Measurements from ENCODE around the gene YRDC.

The YRDC gene

GRCh38 chr1:37809942-37810341 is 1.9 kb upstream of the YRDC start:
- no peak overlapping the region for H3K4me3 ChIP-seq (ENCODE audit: low read depth, low read length)
- DNase-seq (ENCODE audit: low read depth): peak; percentile 15
- TF ChIP-seq CTCF (IDR thresholded peaks at IDR 0.05; ENCODE audit: low read depth, low read length) (no peak), MYC (IDR thresholded peaks at IDR 0.05; ENCODE audit: low read depth, low read length) (no peak), MAX (IDR thresholded peaks at IDR 0.05; ENCODE audit: low read depth, low read length) (no peak), POLR2A (IDR thresholded peaks at IDR 0.05; ENCODE audit: extremely low read depth, insufficient read length) (no peak)

- DNase-seq (ENCODE audit: low read depth): peak; percentile 80
- peak overlapping the region; percentile 66 for H3K4me3 ChIP-seq (ENCODE audit: low read depth, low read length)
- no peak for TF ChIP-seq MAX (IDR thresholded peaks at IDR 0.05; ENCODE audit: low read depth, low read length)
- TF ChIP-seq CTCF (IDR thresholded peaks at IDR 0.05; ENCODE audit: low read depth, low read length): no peak
- TF ChIP-seq MYC (IDR thresholded peaks at IDR 0.05; ENCODE audit: low read depth, low read length): no peak
- TF ChIP-seq POLR2A (IDR thresholded peaks at IDR 0.05; ENCODE audit: extremely low read depth, insufficient read length): no peak
These were observed 636 bp upstream of the YRDC start for GRCh38 chr1:37808369-37809319.

GRCh38 chr1:37807220-37807554 is 821 bp downstream of the YRDC start:
- TF ChIP-seq MAX (IDR thresholded peaks at IDR 0.05; ENCODE audit: low read depth, low read length): no peak
- TF ChIP-seq CTCF (IDR thresholded peaks at IDR 0.05; ENCODE audit: low read depth, low read length): no peak
- no peak for TF ChIP-seq POLR2A (IDR thresholded peaks at IDR 0.05; ENCODE audit: extremely low read depth, insufficient read length)
- TF ChIP-seq MYC (IDR thresholded peaks at IDR 0.05; ENCODE audit: low read depth, low read length): no peak
- DNase-seq (ENCODE audit: low read depth): no peak
- peak overlapping the region; percentile 97 for H3K4me3 ChIP-seq (ENCODE audit: low read depth, low read length)

DNA sequence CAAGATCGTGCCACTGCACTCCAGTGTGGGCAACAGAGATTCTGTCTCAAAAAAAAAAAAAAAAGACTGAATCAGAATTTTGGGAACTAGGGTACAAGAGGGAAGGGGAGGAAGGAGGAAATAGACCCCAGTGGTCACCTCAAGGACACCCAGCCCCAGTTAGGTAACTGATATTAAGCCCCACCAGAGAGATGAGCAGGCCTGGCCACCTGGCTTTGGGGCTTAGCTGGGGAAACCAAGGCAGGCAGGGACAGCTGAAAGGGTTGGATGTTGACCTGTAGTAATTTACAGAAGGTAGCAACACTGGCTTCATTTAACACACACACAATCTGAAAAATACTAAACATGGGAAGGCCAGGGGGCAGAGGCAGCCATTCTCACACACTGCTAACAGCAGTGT is 5.6 kb downstream of the YRDC start:
- DNase-seq (ENCODE audit: low read depth): no peak
- TF ChIP-seq MYC (IDR thresholded peaks at IDR 0.05; ENCODE audit: low read depth, low read length): no peak
- TF ChIP-seq CTCF (IDR thresholded peaks at IDR 0.05; ENCODE audit: low read depth, low read length): no peak
- no peak for TF ChIP-seq POLR2A (IDR thresholded peaks at IDR 0.05; ENCODE audit: extremely low read depth, insufficient read length)
- no peak for TF ChIP-seq MAX (IDR thresholded peaks at IDR 0.05; ENCODE audit: low read depth, low read length)
- no peak overlapping the region for H3K4me3 ChIP-seq (ENCODE audit: low read depth, low read length)

GRCh38 chr1:37797750-37798345 is 10.2 kb downstream of the YRDC start:
- DNase-seq (ENCODE audit: low read depth): peak; percentile 34
- H3K4me3 ChIP-seq (ENCODE audit: low read depth, low read length): no peak overlapping the region
- no peak for TF ChIP-seq CTCF (IDR thresholded peaks at IDR 0.05; ENCODE audit: low read depth, low read length)
- no peak for TF ChIP-seq MAX (IDR thresholded peaks at IDR 0.05; ENCODE audit: low read depth, low read length)
- TF ChIP-seq MYC (IDR thresholded peaks at IDR 0.05; ENCODE audit: low read depth, low read length): no peak
- no peak for TF ChIP-seq POLR2A (IDR thresholded peaks at IDR 0.05; ENCODE audit: extremely low read depth, insufficient read length)
